Activated CD4-positive, alpha-beta T cell treated with anti-CD3 and anti-CD28 coated beads, Interleukin-2, amount 10 ng/mL, durations not matched to agents 7 days and 5 days (primary cell): ENCODE measurements around the gene LLGL2. TPM values are rescaled to one million over a fixed set of nuclear protein-coding genes. Genes with fewer than 3 reads are reported as not detected.
A peak's percentile ranks its signal among the peaks of the same experiment; 100 is the strongest.
"Not testable (repeated sequence)": the region's sequence is repeated elsewhere in the genome, so short reads cannot be mapped to it uniquely, and the experiment has no call there.

ENCODE experiments used
- CTCF ChIA-PET: fragments of 350-600 bp; sonication (Branson Sonifier 250); formaldehyde crosslinking; loops from one replicate; lab custom pipeline; 2021; ENCODE audit warnings: antibody characterized with exemption; lab: Charles Lee
- POLR2A ChIA-PET: fragments of 350-600 bp; sonication (Branson Sonifier 250); formaldehyde crosslinking; loops from one replicate; lab custom pipeline; 2021; ENCODE audit warnings: antibody characterized with exemption; lab: Charles Lee
- DNase-seq: peaks from one replicate; pipeline ENCODE4 v3.0.0-alpha.2; 2020
- H3K27ac Mint-ChIP-seq: one replicate; pipeline ENCODE4 v1.8.0; 2021; ENCODE audit warnings: mild to moderate bottlenecking, moderate library complexity, mixed read lengths
- H3K27me3 Mint-ChIP-seq: one replicate; pipeline ENCODE4 v1.8.0; 2021; ENCODE audit warnings: mixed read lengths
- H3K36me3 Mint-ChIP-seq: one replicate; pipeline ENCODE4 v1.8.0; 2021; ENCODE audit warnings: low read depth, mixed read lengths
- H3K4me1 Mint-ChIP-seq: one replicate; pipeline ENCODE4 v1.8.0; 2021; ENCODE audit warnings: mixed read lengths
- H3K4me3 Mint-ChIP-seq: one replicate; pipeline ENCODE4 v1.8.0; 2021; ENCODE audit warnings: mild to moderate bottlenecking, moderate library complexity, mixed read lengths
- H3K9me3 Mint-ChIP-seq: one replicate; pipeline ENCODE4 v1.8.0; 2021; ENCODE audit warnings: mixed read lengths
- total RNA-seq, 2 experiments: library from RNA; stranded (reverse); gene quantifications; one replicate each; pipeline ENCODE4 v1.2.3, GENCODE V29; 2021

LLGL2 gene
- total RNA-seq, 2 experiments from 2014 or later, result 17.8 to 24.2 TPM

- POLR2A ChIA-PET, result no interaction called here
- CTCF ChIA-PET, result interaction anchor here (1.1 to 2.3 kb wide), 4 partner anchors 11 to 317 kb away, joined by 3 to 11 read pairs (median 6); no protein-coding TSS in a partner anchor
- H3K4me3 Mint-ChIP-seq, result no peak overlapping the region
- peak overlapping the region; percentile 71 for H3K27ac Mint-ChIP-seq
- H3K9me3 Mint-ChIP-seq, result no peaks in the 10 kb centered on the region
- no peaks in the 10 kb centered on the region for H3K36me3 Mint-ChIP-seq
- no peak for DNase-seq
- H3K4me1 Mint-ChIP-seq, result peaks cover 10% of the 10 kb centered on the region
- H3K27me3 Mint-ChIP-seq, result peaks cover 22% of the 10 kb centered on the region
Measured at GRCh38 chr17:75590314-75590761, 64.8 kb downstream of the LLGL2 start.

DNA sequence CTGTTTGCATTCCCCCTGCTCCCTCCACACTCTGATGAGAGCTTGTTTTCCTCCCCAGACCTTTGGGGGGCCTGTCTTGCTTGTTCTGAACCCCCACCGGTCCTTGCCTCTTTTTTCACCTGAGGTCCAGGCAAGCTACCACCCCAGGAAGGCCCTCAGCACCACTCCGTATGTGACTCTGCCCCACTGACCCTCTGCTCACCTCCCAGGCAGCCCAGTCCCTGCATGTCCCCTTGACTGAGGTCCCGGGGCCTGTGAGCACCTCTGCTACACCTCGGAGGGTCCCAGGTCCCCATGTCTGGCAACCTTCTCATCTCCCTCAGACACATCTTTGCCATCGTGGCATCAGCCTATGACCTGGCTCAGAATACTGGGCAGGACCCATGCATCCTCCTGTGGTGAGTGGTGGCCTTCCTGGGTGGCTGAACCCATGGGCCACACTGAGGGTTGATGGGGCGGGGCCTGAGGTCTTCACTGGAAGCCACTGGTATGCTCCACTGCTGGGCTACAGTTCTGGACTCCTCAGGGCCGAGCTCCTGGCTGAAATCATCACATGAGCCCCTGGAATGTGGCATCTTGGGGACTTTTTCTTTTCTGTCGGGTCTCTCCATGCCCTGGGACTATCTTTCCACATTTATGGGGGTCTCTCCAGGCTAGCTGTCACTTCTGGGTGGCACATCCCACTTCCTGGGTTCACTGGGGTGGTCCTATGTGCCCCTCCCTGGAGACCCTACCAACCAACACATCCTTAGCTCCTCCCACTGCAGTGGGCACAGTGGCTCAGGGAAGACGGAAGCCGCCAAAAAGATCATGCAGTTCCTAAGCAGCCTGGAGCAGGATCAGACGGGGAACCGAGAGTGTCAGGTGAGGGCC is 65.6 kb downstream of the LLGL2 start:
- H3K4me1 Mint-ChIP-seq, result peaks cover 10% of the 10 kb centered on the region
- H3K36me3 Mint-ChIP-seq, result no peaks in the 10 kb centered on the region
- no peak for DNase-seq
- CTCF ChIA-PET, result interaction anchor here (0.6 to 2.3 kb wide), 7 partner anchors 11 to 494 kb away, joined by 3 to 11 read pairs (median 4); partner anchors contain the start of gene TSEN54
- no peaks in the 10 kb centered on the region for H3K9me3 Mint-ChIP-seq
- H3K27me3 Mint-ChIP-seq, result peaks cover 15% of the 10 kb centered on the region
- peak overlapping the region; percentile 60 for H3K27ac Mint-ChIP-seq
- peak overlapping the region; percentile 41 for H3K4me3 Mint-ChIP-seq
- POLR2A ChIA-PET, result no interaction called here

DNA sequence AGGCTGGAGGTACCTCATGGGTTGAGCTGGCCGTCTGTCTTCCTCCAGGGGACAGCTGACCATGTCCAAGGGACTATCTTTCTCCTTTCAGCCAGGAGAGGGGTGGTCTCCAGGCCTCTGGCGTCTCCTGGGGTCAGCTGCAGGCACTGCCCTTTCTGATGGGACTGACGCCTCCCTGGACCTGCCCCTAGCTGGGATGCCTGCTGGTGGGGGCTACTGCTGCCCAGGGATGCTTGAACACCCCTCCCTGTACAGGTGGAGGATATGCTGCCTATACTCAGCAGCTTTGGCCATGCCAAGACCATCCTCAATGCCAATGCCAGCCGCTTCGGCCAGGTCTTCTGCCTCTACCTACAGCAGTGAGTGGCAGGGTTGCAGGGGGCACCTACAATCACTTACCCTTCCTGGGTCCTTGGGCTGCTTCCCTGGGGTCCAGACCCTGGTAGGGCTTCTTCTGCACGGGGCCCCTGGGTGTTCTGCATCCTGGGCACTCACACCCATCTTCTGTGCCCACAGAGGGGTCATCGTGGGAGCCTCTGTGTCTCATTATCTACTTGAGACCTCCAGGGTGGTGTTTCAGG is 66.3 kb downstream of the LLGL2 start:
- Mint-ChIP-seq H3K27ac (no peak overlapping the region), H3K4me1 (peaks cover 10% of the 10 kb centered on the region), H3K4me3 (no peak overlapping the region), H3K9me3 (no peaks in the 10 kb centered on the region), H3K27me3 (peaks cover 9% of the 10 kb centered on the region), H3K36me3 (no peaks in the 10 kb centered on the region)
- POLR2A ChIA-PET, result no interaction called here
- DNase-seq, result no peak
- CTCF ChIA-PET, result interaction anchor here (1.1 to 2.3 kb wide), 3 partner anchors 10 to 15 kb away, joined by 3 to 11 read pairs (median 3); no protein-coding TSS in a partner anchor

GRCh38 chr17:75592348-75593020 is 67.0 kb downstream of the LLGL2 start:
- DNase-seq, result no peak
- H3K4me1 Mint-ChIP-seq, result peaks cover 10% of the 10 kb centered on the region
- CTCF ChIA-PET, result interaction anchor here (0.5 to 1.4 kb wide), 3 partner anchors 9 to 88 kb away, joined by 3 to 4 read pairs (median 3); no protein-coding TSS in a partner anchor
- no peak overlapping the region for H3K4me3 Mint-ChIP-seq
- no peak overlapping the region for H3K27ac Mint-ChIP-seq
- peaks cover 2% of the 10 kb centered on the region for H3K27me3 Mint-ChIP-seq
- no peaks in the 10 kb centered on the region for H3K36me3 Mint-ChIP-seq
- no peaks in the 10 kb centered on the region for H3K9me3 Mint-ChIP-seq
- POLR2A ChIA-PET, result interaction anchor here (0.5 kb wide), 1 partner anchor 11 kb away, joined by 3 read pairs; no protein-coding TSS in a partner anchor

GRCh38 chr17:75593430-75593829 is 67.9 kb downstream of the LLGL2 start:
- POLR2A ChIA-PET, H3K36me3 Mint-ChIP-seq, H3K4me3 Mint-ChIP-seq, DNase-seq, H3K27me3 Mint-ChIP-seq, H3K4me1 Mint-ChIP-seq, H3K9me3 Mint-ChIP-seq: not testable (repeated sequence)
- CTCF ChIA-PET, result interaction anchor here (1.4 kb wide), 1 partner anchor 8 kb away, joined by 3 read pairs; no protein-coding TSS in a partner anchor
- peak overlapping the region; percentile 46 for H3K27ac Mint-ChIP-seq

DNA sequence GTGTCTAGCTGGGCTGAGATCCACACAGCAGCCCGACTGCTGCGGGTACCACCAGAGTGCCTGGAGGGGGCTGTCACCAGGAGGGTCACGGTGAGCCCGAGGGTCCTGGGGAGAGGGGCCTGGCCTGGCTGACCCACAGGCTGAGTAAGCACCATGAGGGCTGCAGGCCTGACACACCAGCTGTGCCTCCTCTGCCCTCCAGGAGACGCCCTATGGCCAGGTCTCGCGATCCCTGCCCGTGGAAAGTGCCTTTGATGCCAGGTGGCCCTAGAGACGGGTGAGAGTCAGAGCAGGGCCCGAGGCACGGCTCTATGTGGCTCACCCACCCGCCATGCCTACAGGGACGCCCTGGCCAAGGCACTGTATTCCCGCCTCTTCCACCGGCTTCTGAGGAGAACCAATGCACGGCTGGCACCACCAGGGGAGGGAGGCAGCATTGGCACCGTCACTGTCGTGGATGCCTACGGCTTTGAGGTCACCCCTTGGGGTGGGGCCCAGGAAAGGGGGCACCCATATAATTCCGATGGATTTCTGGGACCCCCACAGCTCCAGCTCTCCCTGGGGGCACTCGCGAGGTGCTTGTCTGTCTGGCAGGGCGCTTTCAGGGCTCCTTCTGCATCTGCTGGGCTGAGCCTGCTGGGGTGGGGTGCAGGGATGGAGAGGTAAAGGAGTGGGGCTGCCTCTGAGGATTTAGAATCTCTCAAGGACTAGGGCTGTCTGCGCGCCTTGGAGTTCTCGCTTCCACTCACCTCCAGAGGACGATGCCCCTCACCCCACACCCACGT is 69.2 kb downstream of the LLGL2 start:
- Mint-ChIP-seq H3K4me3 (no peak overlapping the region), H3K27me3 (no peaks in the 10 kb centered on the region), H3K9me3 (no peaks in the 10 kb centered on the region), H3K36me3 (no peaks in the 10 kb centered on the region), H3K27ac (no peak overlapping the region), H3K4me1 (peaks cover 10% of the 10 kb centered on the region)
- no peak for DNase-seq
- ChIA-PET POLR2A (no interaction called here), CTCF (no interaction called here)

DNA sequence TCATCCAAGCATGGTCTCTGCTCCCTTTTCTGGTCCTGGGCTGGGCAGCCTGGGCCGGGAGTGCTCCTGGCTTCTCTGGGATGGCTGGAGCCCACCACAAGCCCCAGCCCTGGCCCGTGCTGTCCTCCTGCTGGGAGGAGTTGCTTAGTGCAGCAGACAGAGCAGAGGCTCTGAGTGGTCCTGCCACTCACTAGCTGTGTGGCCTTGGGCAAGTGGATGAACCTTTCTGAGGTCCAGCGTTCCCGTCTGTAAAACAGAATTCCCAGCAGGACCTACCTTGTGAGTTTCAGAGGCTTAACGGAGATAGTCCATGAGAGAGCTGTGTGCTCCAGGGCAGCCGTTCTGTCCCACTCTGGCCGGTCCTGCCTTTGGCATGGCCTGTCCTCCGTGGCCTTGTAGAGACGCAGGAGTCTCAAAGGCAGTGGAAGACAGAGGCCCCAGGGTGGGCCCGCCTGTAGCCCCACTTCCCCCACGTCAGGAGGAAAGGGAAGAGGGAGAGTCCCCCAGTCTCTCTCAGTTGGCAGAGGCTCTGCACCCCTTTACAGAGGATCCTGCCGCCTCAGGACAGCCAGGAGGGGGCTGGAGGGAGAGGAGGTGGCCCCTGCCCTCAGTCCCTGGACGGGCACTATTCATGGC is 69.9 kb downstream of the LLGL2 start:
- no peak for DNase-seq
- Mint-ChIP-seq H3K36me3 (no peaks in the 10 kb centered on the region), H3K4me1 (peaks cover 7% of the 10 kb centered on the region), H3K4me3 (no peak overlapping the region), H3K27me3 (no peaks in the 10 kb centered on the region), H3K27ac (no peak overlapping the region), H3K9me3 (no peaks in the 10 kb centered on the region)
- CTCF ChIA-PET, result interaction anchor here (1.3 kb wide), 1 partner anchor 79 kb away, joined by 3 read pairs; the partner anchor contains the start of gene TSEN54
- POLR2A ChIA-PET, result no interaction called here

DNA sequence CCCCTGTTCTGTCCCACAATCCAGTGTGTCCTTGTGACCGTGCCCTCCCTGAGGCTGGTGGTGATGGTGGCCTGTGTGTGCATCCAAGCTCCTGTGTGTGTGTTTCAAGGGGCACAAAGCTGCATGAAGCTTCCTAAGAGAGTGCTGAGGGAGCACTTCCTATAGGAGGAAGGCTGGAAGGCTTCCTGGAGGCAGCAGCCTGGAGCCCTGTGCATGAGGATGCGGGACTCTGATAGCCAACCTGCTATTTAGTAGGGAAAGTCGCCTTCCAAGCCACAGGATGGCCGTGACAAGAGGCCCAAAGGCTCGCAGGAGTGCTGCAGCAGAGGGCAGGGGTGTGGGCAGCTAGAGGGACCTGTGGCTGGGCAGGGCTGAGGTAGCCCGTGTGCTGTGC is 70.4 kb downstream of the LLGL2 start:
- Mint-ChIP-seq H3K27ac (no peak overlapping the region), H3K9me3 (no peaks in the 10 kb centered on the region), H3K4me3 (no peak overlapping the region), H3K36me3 (no peaks in the 10 kb centered on the region), H3K27me3 (no peaks in the 10 kb centered on the region), H3K4me1 (peaks cover 3% of the 10 kb centered on the region)
- CTCF ChIA-PET, result interaction anchor here (1.3 kb wide), 1 partner anchor 80 kb away, joined by 3 read pairs; the partner anchor contains the start of gene TSEN54
- POLR2A ChIA-PET, result no interaction called here
- DNase-seq, result no peak

GRCh38 chr17:75596320-75597087 is 71.0 kb downstream of the LLGL2 start:
- H3K9me3 Mint-ChIP-seq, result no peaks in the 10 kb centered on the region
- DNase-seq, result no peak
- H3K36me3 Mint-ChIP-seq, result no peaks in the 10 kb centered on the region
- ChIA-PET CTCF (interaction anchor here (1.3 kb wide), 1 partner anchor 80 kb away, joined by 3 read pairs; the partner anchor contains the start of gene TSEN54), POLR2A (no interaction called here)
- no peak overlapping the region for H3K4me3 Mint-ChIP-seq
- H3K27ac Mint-ChIP-seq, result no peak overlapping the region
- no peaks in the 10 kb centered on the region for H3K27me3 Mint-ChIP-seq
- no peaks in the 10 kb centered on the region for H3K4me1 Mint-ChIP-seq

- ChIA-PET CTCF (interaction anchor here (0.6 to 3.6 kb wide), 27 partner anchors 9 to 306 kb away, joined by 3 to 28 read pairs (median 4); partner anchors contain the start of genes LLGL2 and SMIM5), POLR2A (no interaction called here)
- Mint-ChIP-seq H3K27ac (no peak overlapping the region), H3K36me3 (no peaks in the 10 kb centered on the region), H3K4me1 (no peaks in the 10 kb centered on the region), H3K4me3 (no peak overlapping the region), H3K27me3 (no peaks in the 10 kb centered on the region), H3K9me3 (no peaks in the 10 kb centered on the region)
- DNase-seq, result peak; percentile 68
Measured at GRCh38 chr17:75601057-75601987, 75.8 kb downstream of the LLGL2 start.
